ENCODE results near the gene TRPV4.

GRCh38 chr12:109760930-109761921 lies 72.0 kb downstream of the TRPV4 start:
- TF ChIP-seq CTCF (conservative IDR thresholded peaks at IDR 0.05; ENCODE audit: low read depth, low read length) (no peak), EZH2 (IDR thresholded peaks at IDR 0.05; ENCODE audit: low read length, unreplicated experiment) (no peak)

Data from PC-3 (cell line).